Smooth muscle cell (in vitro differentiated cells): ENCODE data around the gene SLC25A21. TPM values are rescaled to one million over a fixed set of nuclear protein-coding genes. Genes with fewer than 3 reads are reported as not detected.

Experiments
- DNase-seq: peaks from one replicate; lab custom pipeline; 2025; ENCODE audit not compliant: unreplicated experiment; lab: John Stamatoyannopoulos, UW
- H2AFZ ChIP-seq: fragments of 200-600 bp; sonication (generic); 2 replicates; pipeline ENCODE4 v1.6.0; 2016; ENCODE audit warnings: antibody characterized with exemption, low read depth, mild to moderate bottlenecking
- H3F3A ChIP-seq: fragments of 200-600 bp; sonication (generic); 2 replicates; pipeline ENCODE4 v1.6.0; 2017; ENCODE audit warnings: antibody characterized with exemption, low read depth
- H3K27ac ChIP-seq: fragments of 200-600 bp; sonication (generic); 2 replicates; pipeline ENCODE4 v1.5.1; 2016; ENCODE audit warnings: low read depth, mild to moderate bottlenecking
- H3K27me3 ChIP-seq: fragments of 200-600 bp; sonication (generic); 2 replicates; pipeline ENCODE4 v1.6.1; 2016; ENCODE audit warnings: low read depth, mild to moderate bottlenecking
- H3K36me3 ChIP-seq: fragments of 200-600 bp; sonication (generic); 2 replicates; pipeline ENCODE4 v1.5.1; 2016; ENCODE audit warnings: low read depth
- H3K4me1 ChIP-seq: fragments of 200-600 bp; sonication (generic); 2 replicates; pipeline ENCODE4 v1.5.1; 2016; ENCODE audit warnings: low read depth
- H3K4me2 ChIP-seq: fragments of 200-600 bp; sonication (generic); 2 replicates; pipeline ENCODE4 v1.6.0; 2016; ENCODE audit warnings: mild to moderate bottlenecking
- H3K4me3 ChIP-seq: fragments of 200-600 bp; sonication (generic); 2 replicates; pipeline ENCODE4 v1.5.1; 2016; ENCODE audit warnings: mild to moderate bottlenecking
- H3K79me2 ChIP-seq: fragments of 200-600 bp; sonication (generic); 2 replicates; pipeline ENCODE4 v1.6.0; 2016; ENCODE audit warnings: low read depth, mild to moderate bottlenecking
- H3K9ac ChIP-seq: fragments of 200-600 bp; sonication (generic); 2 replicates; pipeline ENCODE4 v1.6.0; 2016; ENCODE audit warnings: low read depth
- H3K9me3 ChIP-seq: fragments of 200-600 bp; sonication (generic); replicated peaks from 2 replicates; pipeline ENCODE4 v1.5.1; 2016; ENCODE audit warnings: low read depth
- H4K20me1 ChIP-seq: fragments of 200-600 bp; sonication (generic); 2 replicates; pipeline ENCODE4 v1.6.0; 2016; ENCODE audit warnings: low read depth
- CTCF ChIP-seq: fragments of 200-600 bp; sonication (generic); IDR thresholded peaks from 2 replicates; pipeline ENCODE4 v1.5.1; 2017; ENCODE audit warnings: borderline replicate concordance, mild to moderate bottlenecking, antibody characterized with exemption; ENCODE audit not compliant: insufficient read depth, poor library complexity, severe bottlenecking
- WGBS: methylation state at CpG from one replicate; pipeline ENCODE4 v1.1.7; 2016; ENCODE audit warnings: low lambda C conversion rate; 5-methylcytosine and 5-hydroxymethylcytosine counted together
- polyA plus RNA-seq: library from polyadenylated mRNA; unstranded; fragments of >200 nt; fragmentation: Nextera tagmentation; extraction: Ambion mirVana; gene quantifications from 2 replicates; pipeline ENCODE4 v1.2.1, GENCODE V29; 2016
- total RNA-seq: library from RNA; depleted of rRNA; stranded (reverse); fragments of >200 nt; gene quantifications from 2 replicates; pipeline ENCODE4 v1.2.3, GENCODE V29; 2014

The SLC25A21 gene
- total and polyA plus RNA-seq, 2 experiments from 2014 or later, result 1.1 TPM; not detected in 1

- Histone ChIP-seq H3K4me2 (no peak overlapping the region), H2AFZ (no peak overlapping the region), H3K27me3 (no peaks in the 10 kb centered on the region), H3K9me3 (peaks cover 4% of the 10 kb centered on the region), H3K4me1 (no peaks in the 10 kb centered on the region), H3F3A (no peaks in the 10 kb centered on the region), H4K20me1 (no peaks in the 10 kb centered on the region), H3K27ac (no peak overlapping the region), H3K9ac (no peak overlapping the region), H3K79me2 (no peaks in the 10 kb centered on the region), H3K4me3 (no peak overlapping the region), H3K36me3 (no peaks in the 10 kb centered on the region)
- TF ChIP-seq CTCF, result no peak
- WGBS, result 97% methylated on average over 1 of the region's 1 CpG
- DNase-seq, result no peak
These were observed 386.9 kb downstream of the SLC25A21 start for GRCh38 chr14:36785511-36785910.

GRCh38 chr14:36784541-36784940 is 387.9 kb downstream of the SLC25A21 start:
- no peaks in the 10 kb centered on the region for H3K4me1 ChIP-seq
- H3K4me2 ChIP-seq, result no peak overlapping the region
- no peaks in the 10 kb centered on the region for H3F3A ChIP-seq
- no peaks in the 10 kb centered on the region for H3K79me2 ChIP-seq
- H2AFZ ChIP-seq, result no peak overlapping the region
- no peak overlapping the region for H3K27ac ChIP-seq
- H3K9me3 ChIP-seq, result peaks cover 4% of the 10 kb centered on the region
- H3K4me3 ChIP-seq, result no peak overlapping the region
- no peak for TF ChIP-seq CTCF
- H3K9ac ChIP-seq, result no peak overlapping the region
- H3K36me3 ChIP-seq, result no peaks in the 10 kb centered on the region
- H4K20me1 ChIP-seq, result no peaks in the 10 kb centered on the region
- H3K27me3 ChIP-seq, result no peaks in the 10 kb centered on the region
- DNase-seq, result no peak
- whole genome bisulfite sequencing, result 65% methylated on average over 1 of the region's 1 CpG

- no peaks in the 10 kb centered on the region for H3K4me1 ChIP-seq
- TF ChIP-seq CTCF, result no peak
- no peaks in the 10 kb centered on the region for H3K79me2 ChIP-seq
- no peaks in the 10 kb centered on the region for H3K36me3 ChIP-seq
- no peak for DNase-seq
- no peak overlapping the region for H3K9ac ChIP-seq
- H2AFZ ChIP-seq, result no peak overlapping the region
- no peak overlapping the region for H3K4me3 ChIP-seq
- no peaks in the 10 kb centered on the region for H3F3A ChIP-seq
- WGBS, result 86% methylated on average over 2 of the region's 2 CpGs
- H4K20me1 ChIP-seq, result no peaks in the 10 kb centered on the region
- H3K27me3 ChIP-seq, result no peaks in the 10 kb centered on the region
- peaks cover 4% of the 10 kb centered on the region for H3K9me3 ChIP-seq
- H3K27ac ChIP-seq, result no peak overlapping the region
- H3K4me2 ChIP-seq, result no peak overlapping the region
These were observed 390.5 kb downstream of the SLC25A21 start for GRCh38 chr14:36781897-36782296.

- Histone ChIP-seq H3K9ac (no peak overlapping the region), H3K4me1 (no peaks in the 10 kb centered on the region), H3K27me3 (no peaks in the 10 kb centered on the region), H4K20me1 (no peaks in the 10 kb centered on the region), H3K36me3 (no peaks in the 10 kb centered on the region), H3K4me3 (no peak overlapping the region), H3K27ac (peak overlapping the region; percentile 31), H3K9me3 (no peaks in the 10 kb centered on the region), H3F3A (peaks cover 4% of the 10 kb centered on the region), H3K4me2 (peak overlapping the region; percentile 20), H2AFZ (no peak overlapping the region), H3K79me2 (no peaks in the 10 kb centered on the region)
- 49% methylated on average over 3 of the region's 3 CpGs for WGBS
- DNase-seq, result no peak
- no peak for TF ChIP-seq CTCF
These were observed 398.8 kb downstream of the SLC25A21 start for GRCh38 chr14:36773558-36773957.
